Osteocyte (in vitro differentiated cells): ENCODE results near the gene EXO1. TPM values are rescaled to one million over a fixed set of nuclear protein-coding genes. Genes with fewer than 3 reads are reported as not detected.
A peak's percentile ranks its signal among the peaks of the same experiment; 100 is the strongest.

Experiments used
- DNase-seq: peaks from one replicate; pipeline ENCODE4 v3.0.0; 2021; ENCODE audit warnings: mixed read lengths; ENCODE audit not compliant: unreplicated experiment; ENCODE audit errors: extremely low spot score
- H3K27ac Mint-ChIP-seq: one replicate; pipeline ENCODE4 v1.8.0; 2021; ENCODE audit warnings: mild to moderate bottlenecking, mixed read lengths; ENCODE audit not compliant: unreplicated experiment
- H3K27me3 Mint-ChIP-seq: one replicate; pipeline ENCODE4 v1.8.0; 2021; ENCODE audit warnings: mixed read lengths; ENCODE audit not compliant: unreplicated experiment
- H3K36me3 Mint-ChIP-seq: one replicate; pipeline ENCODE4 v1.8.0; 2021; ENCODE audit warnings: mixed read lengths; ENCODE audit not compliant: unreplicated experiment
- H3K4me1 Mint-ChIP-seq: one replicate; pipeline ENCODE4 v1.8.0; 2021; ENCODE audit warnings: mixed read lengths; ENCODE audit not compliant: unreplicated experiment
- H3K4me3 Mint-ChIP-seq: one replicate; pipeline ENCODE4 v1.8.0; 2021; ENCODE audit warnings: mild to moderate bottlenecking, moderate library complexity, mixed read lengths; ENCODE audit not compliant: unreplicated experiment
- H3K9me3 Mint-ChIP-seq: one replicate; pipeline ENCODE4 v1.8.0; 2021; ENCODE audit warnings: mixed read lengths; ENCODE audit not compliant: unreplicated experiment
- CTCF ChIP-seq: fragments of 200-600 bp; sonication (generic); IDR thresholded peaks from 2 replicates; pipeline ENCODE4 v1.5.0; 2021; ENCODE audit warnings: antibody characterized with exemption, mild to moderate bottlenecking, moderate library complexity
- total RNA-seq: library from RNA; stranded (reverse); gene quantifications from 2 replicates; pipeline ENCODE4 v1.2.1, GENCODE V29; 2021

Gene EXO1
- total RNA-seq, 1 donor from 2014 or later, result 3.4 TPM

GRCh38 chr1:241895013-241895412 lies 47.0 kb downstream of the EXO1 start:
- H3K4me3 Mint-ChIP-seq, result no peak overlapping the region

GRCh38 chr1:241896670-241896962 lies 48.6 kb downstream of the EXO1 start:
- TF ChIP-seq CTCF, result no peak
- no peaks in the 10 kb centered on the region for H3K27me3 Mint-ChIP-seq
- no peaks in the 10 kb centered on the region for H3K9me3 Mint-ChIP-seq
- H3K4me3 Mint-ChIP-seq, result no peak overlapping the region
- H3K27ac Mint-ChIP-seq, result no peak overlapping the region
- no peak for DNase-seq
- H3K36me3 Mint-ChIP-seq, result no peaks in the 10 kb centered on the region
- H3K4me1 Mint-ChIP-seq, result no peaks in the 10 kb centered on the region

More at GRCh38 chr1:241895013-241895412, 47.0 kb downstream of the EXO1 start:
- Mint-ChIP-seq H3K9me3 (no peaks in the 10 kb centered on the region), H3K27ac (no peak overlapping the region), H3K27me3 (no peaks in the 10 kb centered on the region), H3K36me3 (no peaks in the 10 kb centered on the region), H3K4me1 (no peaks in the 10 kb centered on the region)
- DNase-seq, result no peak
- TF ChIP-seq CTCF, result no peak

GRCh38 chr1:241899210-241899609 lies 51.2 kb downstream of the EXO1 start:
- DNase-seq, result no peak
- Mint-ChIP-seq H3K4me1 (peaks cover 5% of the 10 kb centered on the region), H3K27me3 (no peaks in the 10 kb centered on the region), H3K4me3 (no peak overlapping the region), H3K36me3 (no peaks in the 10 kb centered on the region), H3K9me3 (no peaks in the 10 kb centered on the region), H3K27ac (no peak overlapping the region)
- TF ChIP-seq CTCF, result no peak

- no peaks in the 10 kb centered on the region for H3K27me3 Mint-ChIP-seq
- no peaks in the 10 kb centered on the region for H3K9me3 Mint-ChIP-seq
These were observed 52.4 kb downstream of the EXO1 start for GRCh38 chr1:241900381-241900780.

GRCh38 chr1:241902391-241903065 lies 54.5 kb downstream of the EXO1 start:
- H3K27ac Mint-ChIP-seq, result peak overlapping the region; percentile 38
- no peaks in the 10 kb centered on the region for H3K27me3 Mint-ChIP-seq
- H3K9me3 Mint-ChIP-seq, result no peaks in the 10 kb centered on the region
- H3K4me1 Mint-ChIP-seq, result peaks cover 5% of the 10 kb centered on the region
- H3K36me3 Mint-ChIP-seq, result no peaks in the 10 kb centered on the region
- no peak for DNase-seq
- no peak for TF ChIP-seq CTCF
- H3K4me3 Mint-ChIP-seq, result no peak overlapping the region

More at GRCh38 chr1:241900381-241900780, 52.4 kb downstream of the EXO1 start:
- no peak overlapping the region for H3K4me3 Mint-ChIP-seq
- H3K27ac Mint-ChIP-seq, result no peak overlapping the region
- peaks cover 5% of the 10 kb centered on the region for H3K4me1 Mint-ChIP-seq
- H3K36me3 Mint-ChIP-seq, result no peaks in the 10 kb centered on the region
- DNase-seq, result no peak
- no peak for TF ChIP-seq CTCF
